ENCODE measurements around the gene MUCL1.

- TF ChIP-seq EZH2 (IDR thresholded peaks at IDR 0.05) = no peak
- no peak for TF ChIP-seq CTCF (IDR thresholded peaks at IDR 0.05)
These were observed 16.3 kb downstream of the MUCL1 start for GRCh38 chr12:54870617-54871016.

Measured in neural progenitor cell (in vitro differentiated cells).